Neural progenitor cell (in vitro differentiated cells): ENCODE measurements around the gene LRP1B.

ENCODE experiments used
- CTCF ChIP-seq: fragments of 200-600 bp; sonication (generic); IDR thresholded peaks from 2 replicates; pipeline ENCODE4 v1.5.1; 2017; ENCODE audit warnings: antibody characterized with exemption, mild to moderate bottlenecking
- EZH2 ChIP-seq: fragments of 200-600 bp; sonication (generic); IDR thresholded peaks from 2 replicates; pipeline ENCODE4 v1.6.1; 2017; ENCODE audit warnings: antibody characterized with exemption, mild to moderate bottlenecking, moderate library complexity

GRCh38 chr2:140200307-140200706, 1930.5 kb downstream of the LRP1B start:
- TF ChIP-seq CTCF: no peak
- no peak for TF ChIP-seq EZH2
